Measurements from ENCODE around the gene ABO. TPM values are rescaled to one million over a fixed set of nuclear protein-coding genes. Genes with fewer than 3 reads are reported as not detected.
"Not testable (repeated sequence)": the region's sequence is repeated elsewhere in the genome, so short reads cannot be mapped to it uniquely, and the experiment has no call there.

The ABO gene
- total and polyA plus RNA-seq, 4 donors: 3.9 to 23.0 (median 9.3) TPM

DNA sequence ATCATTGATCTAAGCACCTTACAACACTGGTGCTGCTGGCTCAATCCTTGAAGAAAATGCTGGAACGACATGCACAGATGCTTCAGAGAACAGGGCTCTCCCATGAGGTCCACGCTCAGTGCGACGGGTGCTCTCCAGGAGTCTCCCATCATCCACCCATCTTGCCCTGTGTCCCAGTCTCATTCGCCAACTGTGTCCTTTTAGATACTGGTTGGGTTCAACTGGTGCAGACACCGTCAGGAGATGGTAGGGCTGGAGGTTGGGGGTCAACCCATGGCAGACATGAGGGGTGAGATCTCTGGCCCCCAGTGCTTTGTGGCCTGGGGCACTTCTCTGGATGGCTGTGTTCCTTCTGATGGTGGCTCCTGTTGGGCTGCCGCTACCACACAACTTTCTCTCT, 64.4 kb downstream of the ABO start:
- WGBS, 2 donors: 87 to 90% methylated on average over 7 of the region's 7 CpGs
- Histone ChIP-seq H3K4me3 (no peak overlapping the region), H3K27ac (ENCODE audit: low read depth in 1 of 2, low read length in 1 of 2) (no peak overlapping the region), H3K36me3 (ENCODE audit: control insufficient read depth in 4 of 4, insufficient read depth in 4 of 4, low read length in 4 of 4) (no peaks in the 10 kb centered on the region), H3K4me1 (ENCODE audit: control insufficient read depth in 5 of 5, insufficient read depth in 5 of 5, low read length in 5 of 5) (no peaks in the 10 kb centered on the region), H3K27me3 (ENCODE audit: control insufficient read depth in 3 of 3, insufficient read depth in 3 of 3, low read length in 2 of 3) (no peaks in the 10 kb centered on the region), H3K9me3 (ENCODE audit: control insufficient read depth in 4 of 4, insufficient read depth in 3 of 4, low read length in 3 of 4) (peaks cover 0 to 8% (median 2%) of the 10 kb centered on the region in 4 donors), H3K9ac (ENCODE audit: insufficient read depth in 1 of 2, low read length in 2 of 2) (no peak overlapping the region)
- DNase-seq: no peak
- TF ChIP-seq, protein P1, sequence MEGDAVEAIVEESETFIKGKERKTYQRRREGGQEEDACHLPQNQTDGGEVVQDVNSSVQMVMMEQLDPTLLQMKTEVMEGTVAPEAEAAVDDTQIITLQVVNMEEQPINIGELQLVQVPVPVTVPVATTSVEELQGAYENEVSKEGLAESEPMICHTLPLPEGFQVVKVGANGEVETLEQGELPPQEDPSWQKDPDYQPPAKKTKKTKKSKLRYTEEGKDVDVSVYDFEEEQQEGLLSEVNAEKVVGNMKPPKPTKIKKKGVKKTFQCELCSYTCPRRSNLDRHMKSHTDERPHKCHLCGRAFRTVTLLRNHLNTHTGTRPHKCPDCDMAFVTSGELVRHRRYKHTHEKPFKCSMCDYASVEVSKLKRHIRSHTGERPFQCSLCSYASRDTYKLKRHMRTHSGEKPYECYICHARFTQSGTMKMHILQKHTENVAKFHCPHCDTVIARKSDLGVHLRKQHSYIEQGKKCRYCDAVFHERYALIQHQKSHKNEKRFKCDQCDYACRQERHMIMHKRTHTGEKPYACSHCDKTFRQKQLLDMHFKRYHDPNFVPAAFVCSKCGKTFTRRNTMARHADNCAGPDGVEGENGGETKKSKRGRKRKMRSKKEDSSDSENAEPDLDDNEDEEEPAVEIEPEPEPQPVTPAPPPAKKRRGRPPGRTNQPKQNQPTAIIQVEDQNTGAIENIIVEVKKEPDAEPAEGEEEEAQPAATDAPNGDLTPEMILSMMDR (IDR thresholded peaks at IDR 0.05; ENCODE audit: control extremely low read depth, extremely low read depth): no peak
- ATAC-seq (ENCODE audit: insufficient read depth, low FRiP score): no peak

DNA sequence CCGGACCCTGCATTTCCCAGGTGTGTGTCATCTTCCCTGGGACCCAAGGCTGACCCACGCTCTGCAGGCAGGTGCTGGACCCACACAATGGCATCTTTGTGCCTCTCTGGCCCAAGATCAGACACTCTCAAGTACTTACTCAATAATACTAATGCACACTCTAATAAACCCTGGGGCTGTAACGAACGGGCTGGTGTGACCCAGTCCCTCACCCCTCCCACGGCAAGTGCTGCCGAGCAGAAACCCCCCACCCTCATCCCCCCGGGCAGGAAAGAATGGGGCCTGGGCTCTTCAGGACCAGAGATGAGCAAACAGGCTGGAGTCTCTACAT, 64.8 kb downstream of the ABO start:
- DNase-seq (peak in 1 of 3 donors; percentile 11), ATAC-seq (ENCODE audit: insufficient read depth, low FRiP score) (no peak)
- Histone ChIP-seq H3K4me1 (ENCODE audit: control insufficient read depth in 5 of 5, insufficient read depth in 5 of 5, low read length in 5 of 5) (no peaks in the 10 kb centered on the region), H3K9me3 (ENCODE audit: control insufficient read depth in 4 of 4, insufficient read depth in 3 of 4, low read length in 3 of 4) (peaks cover 0 to 8% (median 2%) of the 10 kb centered on the region in 4 donors), H3K27ac (ENCODE audit: low read depth in 1 of 2, low read length in 1 of 2) (no peak overlapping the region), H3K27me3 (ENCODE audit: control insufficient read depth in 3 of 3, insufficient read depth in 3 of 3, low read length in 2 of 3) (no peaks in the 10 kb centered on the region), H3K4me3 (no peak overlapping the region), H3K9ac (ENCODE audit: insufficient read depth in 1 of 2, low read length in 2 of 2) (no peak overlapping the region), H3K36me3 (ENCODE audit: control insufficient read depth in 4 of 4, insufficient read depth in 4 of 4, low read length in 4 of 4) (no peaks in the 10 kb centered on the region)
- WGBS, 2 donors: 50 to 56% methylated on average over 7 of the region's 7 CpGs
- TF ChIP-seq, protein P1 (IDR thresholded peaks at IDR 0.05; ENCODE audit: control extremely low read depth, extremely low read depth): no peak

DNA sequence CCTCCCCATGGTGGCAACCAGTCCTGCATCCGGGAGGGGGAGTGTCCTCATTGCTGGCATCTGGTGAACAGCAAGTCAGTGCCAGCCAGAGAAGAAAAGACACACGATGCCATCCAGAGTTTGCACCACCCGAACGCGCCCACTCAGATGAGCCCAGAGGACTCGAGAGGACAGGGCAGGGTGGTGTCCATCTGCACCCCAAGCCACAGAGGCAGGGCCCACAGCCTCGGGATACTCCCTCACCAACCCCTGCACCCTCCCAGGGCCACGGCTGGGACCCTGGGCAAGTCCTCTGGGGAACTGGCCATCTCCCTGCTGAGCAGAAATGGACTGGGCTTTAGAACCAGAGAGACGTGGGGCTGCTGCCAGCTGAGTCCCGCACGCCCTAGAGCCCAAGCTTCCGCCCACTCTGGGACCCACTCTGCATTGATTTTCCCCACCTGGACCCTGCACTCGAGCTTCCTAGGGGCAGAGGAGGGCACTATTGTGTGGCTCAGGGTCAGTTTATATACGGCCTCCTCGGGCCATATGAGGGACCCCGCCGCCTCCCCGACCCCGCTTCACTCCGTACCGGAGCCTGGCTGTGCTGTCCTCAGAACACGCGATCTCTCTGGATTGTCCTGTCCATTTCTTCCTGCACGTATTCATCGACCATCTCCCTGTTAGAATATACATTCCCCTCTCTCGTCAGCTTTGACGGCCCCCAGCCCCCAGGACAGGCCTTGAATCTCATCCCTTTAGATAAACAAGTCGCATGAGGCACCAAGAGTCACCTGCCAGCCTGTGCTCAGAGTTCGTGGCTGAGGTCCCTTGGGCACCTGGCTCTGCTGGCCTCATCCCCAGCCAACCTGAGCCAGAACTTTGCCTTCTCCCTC, 65.4 kb downstream of the ABO start:
- 80% methylated on average over 29 of the region's 29 CpGs for WGBS, 2 donors
- not testable (repeated sequence) for DNase-seq; ATAC-seq (ENCODE audit: insufficient read depth, low FRiP score); H3K27ac ChIP-seq (ENCODE audit: low read depth in 1 of 2, low read length in 1 of 2); H3K36me3 ChIP-seq (ENCODE audit: control insufficient read depth in 4 of 4, insufficient read depth in 4 of 4, low read length in 4 of 4); H3K9me3 ChIP-seq (ENCODE audit: control insufficient read depth in 4 of 4, insufficient read depth in 3 of 4, low read length in 3 of 4); H3K27me3 ChIP-seq (ENCODE audit: control insufficient read depth in 3 of 3, insufficient read depth in 3 of 3, low read length in 2 of 3); H3K9ac ChIP-seq (ENCODE audit: insufficient read depth in 1 of 2, low read length in 2 of 2); H3K4me3 ChIP-seq; H3K4me1 ChIP-seq (ENCODE audit: control insufficient read depth in 5 of 5, insufficient read depth in 5 of 5, low read length in 5 of 5)

DNA sequence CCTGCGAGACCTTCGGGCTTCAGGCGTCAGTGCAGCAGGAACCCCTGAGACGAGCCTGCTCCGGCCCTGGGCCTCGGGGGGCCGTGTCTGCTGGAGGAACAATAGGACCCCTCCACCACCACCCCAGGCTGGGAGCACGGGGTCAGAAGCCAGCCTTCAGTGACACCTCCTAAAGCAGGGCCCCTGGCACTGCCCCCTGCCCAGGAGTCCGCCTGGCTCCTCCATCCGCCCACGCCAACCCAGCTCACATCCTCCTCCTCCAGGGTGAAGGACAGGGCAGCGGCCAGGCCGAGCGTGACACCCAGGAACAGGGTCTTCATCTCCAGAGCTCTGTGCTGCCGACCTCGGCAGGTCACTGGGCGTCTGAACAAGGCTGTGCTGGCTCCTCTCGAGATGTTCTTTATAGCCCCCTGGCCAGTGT, 66.1 kb downstream of the ABO start, which contains the start of gene OBP2B:
Gene OBP2B, minus strand, starts transcription at position 371 of the 421 bp plus-strand sequence. Its CDS starts 51 bp downstream, at position 320.
- not testable (repeated sequence) for H3K9me3 ChIP-seq (ENCODE audit: control insufficient read depth in 4 of 4, insufficient read depth in 3 of 4, low read length in 3 of 4); H3K4me3 ChIP-seq; H3K27me3 ChIP-seq (ENCODE audit: control insufficient read depth in 3 of 3, insufficient read depth in 3 of 3, low read length in 2 of 3); DNase-seq; H3K27ac ChIP-seq (ENCODE audit: low read depth in 1 of 2, low read length in 1 of 2); H3K36me3 ChIP-seq (ENCODE audit: control insufficient read depth in 4 of 4, insufficient read depth in 4 of 4, low read length in 4 of 4); H3K9ac ChIP-seq (ENCODE audit: insufficient read depth in 1 of 2, low read length in 2 of 2); H3K4me1 ChIP-seq (ENCODE audit: control insufficient read depth in 5 of 5, insufficient read depth in 5 of 5, low read length in 5 of 5); ATAC-seq (ENCODE audit: insufficient read depth, low FRiP score)
- 94 to 95% methylated on average over 9 to 10 of the region's 18 CpGs for WGBS, 2 donors

DNA sequence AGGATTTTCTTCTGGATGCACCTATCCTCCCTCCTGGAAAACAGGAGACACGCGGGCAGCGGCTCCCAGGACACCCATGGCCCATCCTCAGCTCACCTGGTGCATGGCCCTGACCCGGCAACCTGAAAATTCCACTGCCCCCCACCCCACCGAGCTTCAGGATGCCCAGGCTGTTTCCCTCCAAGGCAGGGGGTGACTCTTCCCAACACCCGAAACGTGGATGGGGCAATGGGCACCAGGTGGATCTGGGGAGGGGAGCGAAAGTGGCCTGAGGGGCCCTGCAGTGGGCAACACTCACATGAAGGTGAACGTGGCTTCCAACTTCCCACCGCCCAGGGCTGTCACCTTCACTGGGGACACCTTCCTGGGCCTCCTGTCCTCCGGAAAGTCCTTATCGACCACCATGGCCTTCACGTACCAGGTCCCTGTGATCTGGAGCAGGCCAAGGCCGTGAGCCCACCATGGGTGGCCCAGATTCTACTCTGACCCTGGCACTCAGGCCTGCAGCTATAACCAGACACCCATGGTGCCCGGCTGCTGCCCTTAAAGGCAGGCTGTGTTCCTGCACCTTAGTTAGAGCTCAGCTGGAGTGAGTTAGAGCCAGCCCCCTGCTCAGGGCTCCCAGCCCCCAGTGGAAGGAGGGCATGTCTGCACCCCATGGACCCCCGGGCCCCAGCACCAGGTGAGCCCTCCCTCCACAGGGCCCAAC, 66.7 kb downstream of the ABO start:
- not testable (repeated sequence) for ATAC-seq (ENCODE audit: insufficient read depth, low FRiP score); DNase-seq; H3K4me1 ChIP-seq (ENCODE audit: control insufficient read depth in 5 of 5, insufficient read depth in 5 of 5, low read length in 5 of 5); H3K9me3 ChIP-seq (ENCODE audit: control insufficient read depth in 4 of 4, insufficient read depth in 3 of 4, low read length in 3 of 4); H3K27me3 ChIP-seq (ENCODE audit: control insufficient read depth in 3 of 3, insufficient read depth in 3 of 3, low read length in 2 of 3); H3K27ac ChIP-seq (ENCODE audit: low read depth in 1 of 2, low read length in 1 of 2); H3K36me3 ChIP-seq (ENCODE audit: control insufficient read depth in 4 of 4, insufficient read depth in 4 of 4, low read length in 4 of 4); H3K9ac ChIP-seq (ENCODE audit: insufficient read depth in 1 of 2, low read length in 2 of 2); H3K4me3 ChIP-seq
- 84 to 88% methylated on average over 10 to 13 of the region's 16 CpGs for WGBS, 2 donors
